Prostate gland (tissue), 2 donors: ENCODE data around the gene SHKBP1.

Source experiments
- CTCF ChIP-seq, 4 experiments: fragments of 200-600 bp in 2 of 4; fragments of 450-650 bp in 2 of 4; sonication (generic) in 2 of 4; IDR thresholded peaks; 1 replicate in 3 of 4; 2 replicates in 1 of 4; pipeline ENCODE4 v1.5.1; 2016 to 2019; ENCODE audit warnings: antibody characterized with exemption in 4 of 4, mild to moderate bottlenecking in 2 of 4, moderate library complexity in 2 of 4
- POLR2A ChIP-seq: fragments of 450-650 bp; IDR thresholded peaks from one replicate; pipeline ENCODE4 v1.6.1; 2016; ENCODE audit warnings: antibody characterized with exemption, mild to moderate bottlenecking

- TF ChIP-seq POLR2A: no peak
- TF ChIP-seq CTCF (IDR thresholded peaks at IDR 0.05): no peak
Measured at GRCh38 chr19:40581531-40581930, 4.9 kb downstream of the SHKBP1 start.
